Fibroblast of skin of left quadriceps (primary cell): ENCODE results near the gene HOXB2.

Experiments used
- DNase-seq, 2 experiments: peaks; one replicate each; pipeline ENCODE4 v3.0.0-alpha.2; 2013; ENCODE audit warnings: low read depth in 2 of 2

HOXB2 gene

DNA sequence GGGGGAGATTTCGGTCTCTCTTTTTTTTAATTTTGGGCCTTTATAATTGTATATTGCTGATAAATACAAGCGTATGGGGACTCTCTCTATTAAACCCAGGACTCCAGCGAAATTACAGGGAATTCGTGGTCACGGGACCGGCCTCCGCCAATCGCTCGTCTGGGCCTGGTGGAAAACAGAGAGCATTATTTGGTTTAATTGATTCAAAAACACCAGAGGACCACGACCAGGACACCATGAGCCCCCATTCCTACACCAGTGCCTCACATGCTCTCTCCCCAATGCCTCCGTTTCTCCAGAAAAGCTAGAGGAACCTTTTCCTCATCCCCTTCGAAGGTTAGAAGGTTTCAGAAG is at the start of gene HOXB2:
Gene HOXB2 (minus strand): TSS at position 88 of the 354 bp plus-strand sequence. CDS start 198 bp downstream, outside the sequence.
- DNase-seq: no peak

DNA sequence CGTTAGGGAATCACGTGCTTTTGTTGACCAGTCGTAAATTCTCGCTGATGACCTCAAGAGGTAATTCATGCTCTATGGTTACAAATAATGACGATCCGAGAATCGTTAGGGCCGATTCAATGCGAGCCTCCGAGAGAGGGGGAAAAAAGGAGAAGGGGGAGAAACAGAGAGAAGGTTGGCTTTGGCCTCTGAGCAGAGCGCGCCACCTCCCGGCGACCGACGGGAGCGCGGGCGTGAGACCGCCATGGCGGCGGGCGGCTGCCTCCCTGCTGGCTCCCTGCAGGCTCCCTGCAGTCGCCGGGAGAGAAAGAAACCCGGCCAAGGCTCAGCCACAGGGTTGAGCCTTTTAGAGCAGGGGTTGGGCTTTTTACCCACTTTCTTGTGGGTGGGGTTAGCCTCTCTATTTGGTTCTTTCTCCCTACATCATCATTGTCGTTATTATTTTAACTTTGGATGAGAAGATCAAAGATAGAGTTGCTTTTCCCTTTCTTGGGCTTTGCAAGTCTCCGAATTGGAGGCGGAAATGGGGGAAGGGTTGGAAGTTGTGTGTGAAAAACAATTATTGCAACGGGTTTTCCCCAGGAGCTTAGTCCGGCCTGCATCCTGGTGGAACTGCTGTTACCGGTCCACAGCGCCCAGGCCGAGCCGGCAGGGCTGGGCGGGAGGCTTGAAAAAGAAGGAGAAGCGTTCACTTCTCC is 49.1 kb upstream of the HOXB2 start:
- peak; percentile 92 to 94 for DNase-seq

- DNase-seq: no peak
Measured at GRCh38 chr17:48593126-48593829, 48.4 kb upstream of the HOXB2 start, which contains the start of gene HOXB5. TSS of gene HOXB5 (minus strand) at chr17:48593779. CDS start at chr17:48593682, 97 bp downstream.

DNA sequence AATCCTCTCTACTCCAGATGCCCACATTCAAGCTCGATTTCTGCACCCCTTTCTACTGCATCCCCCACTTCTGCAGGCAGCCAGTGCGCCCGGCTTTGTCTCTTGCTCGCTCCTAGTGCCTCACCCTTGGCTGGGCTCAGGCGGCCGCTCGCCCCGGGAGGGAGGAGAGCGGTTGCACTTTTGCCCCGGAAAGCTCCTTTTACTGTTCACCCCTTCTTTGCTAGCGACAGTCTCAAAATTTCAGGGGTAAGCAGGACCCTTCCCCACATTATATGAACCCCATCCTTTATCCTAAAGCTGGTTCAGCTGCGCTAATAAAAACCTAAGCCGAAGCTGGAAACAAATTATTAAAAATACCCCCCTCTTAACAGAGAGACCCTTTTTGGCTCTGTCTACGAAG is 47.7 kb upstream of the HOXB2 start:
- no peak for DNase-seq

- no peak for DNase-seq
Measured at GRCh38 chr17:48592057-48592514, 47.2 kb upstream of the HOXB2 start.

- no peak for DNase-seq
Measured at GRCh38 chr17:48591255-48592056, 46.5 kb upstream of the HOXB2 start.

- no peak for DNase-seq
Measured at GRCh38 chr17:48590607-48591161, 45.8 kb upstream of the HOXB2 start.

- DNase-seq: peak in 1 of 2 experiments; percentile 76
Measured at GRCh38 chr17:48589831-48590606, 45.1 kb upstream of the HOXB2 start, which contains the start of gene HOXB3. TSS of gene HOXB3 (minus strand) at chr17:48590241. CDS start at chr17:48552474, 37,767 bp downstream.

DNA sequence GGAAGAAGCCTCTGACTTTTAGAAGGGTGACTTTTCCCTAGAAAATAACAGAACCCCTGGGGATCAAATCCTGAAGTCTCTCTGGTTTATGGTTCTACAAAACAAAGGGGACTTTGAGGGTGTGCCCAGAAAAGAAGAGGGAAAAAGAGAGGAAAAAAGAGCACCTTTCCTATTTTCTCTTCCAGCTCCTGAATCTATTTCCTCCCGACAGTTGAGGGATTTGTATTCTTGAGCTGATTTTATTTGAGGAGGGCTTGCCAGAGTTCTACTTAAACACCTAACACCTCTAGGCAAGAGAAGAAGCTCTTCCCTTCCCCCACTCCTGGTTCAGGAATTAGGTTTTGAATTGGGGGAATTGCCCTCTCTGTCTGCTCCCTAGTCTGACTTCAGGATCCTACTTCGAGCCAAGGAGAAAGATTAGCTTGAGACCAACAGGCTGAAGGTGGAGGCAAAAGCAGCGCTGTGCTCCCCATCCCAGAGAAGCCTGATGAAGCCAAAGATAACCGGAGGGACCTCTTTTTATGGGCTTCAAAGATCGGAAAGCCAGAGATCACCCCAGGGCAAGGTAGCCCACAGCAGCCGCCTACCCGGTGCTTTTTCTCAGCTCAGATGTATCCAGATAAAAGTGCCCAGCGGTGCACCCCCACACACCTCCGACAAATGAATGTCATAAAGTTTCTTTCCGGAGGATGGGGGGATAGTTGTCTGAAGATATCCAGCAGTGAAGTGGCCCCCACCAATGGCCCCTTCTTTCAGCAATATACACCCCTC is 44.3 kb upstream of the HOXB2 start:
- no peak for DNase-seq

- DNase-seq: no peak
Measured at GRCh38 chr17:48588528-48588927, 43.6 kb upstream of the HOXB2 start.

GRCh38 chr17:48588074-48588415 is 43.1 kb upstream of the HOXB2 start:
- no peak for DNase-seq

DNA sequence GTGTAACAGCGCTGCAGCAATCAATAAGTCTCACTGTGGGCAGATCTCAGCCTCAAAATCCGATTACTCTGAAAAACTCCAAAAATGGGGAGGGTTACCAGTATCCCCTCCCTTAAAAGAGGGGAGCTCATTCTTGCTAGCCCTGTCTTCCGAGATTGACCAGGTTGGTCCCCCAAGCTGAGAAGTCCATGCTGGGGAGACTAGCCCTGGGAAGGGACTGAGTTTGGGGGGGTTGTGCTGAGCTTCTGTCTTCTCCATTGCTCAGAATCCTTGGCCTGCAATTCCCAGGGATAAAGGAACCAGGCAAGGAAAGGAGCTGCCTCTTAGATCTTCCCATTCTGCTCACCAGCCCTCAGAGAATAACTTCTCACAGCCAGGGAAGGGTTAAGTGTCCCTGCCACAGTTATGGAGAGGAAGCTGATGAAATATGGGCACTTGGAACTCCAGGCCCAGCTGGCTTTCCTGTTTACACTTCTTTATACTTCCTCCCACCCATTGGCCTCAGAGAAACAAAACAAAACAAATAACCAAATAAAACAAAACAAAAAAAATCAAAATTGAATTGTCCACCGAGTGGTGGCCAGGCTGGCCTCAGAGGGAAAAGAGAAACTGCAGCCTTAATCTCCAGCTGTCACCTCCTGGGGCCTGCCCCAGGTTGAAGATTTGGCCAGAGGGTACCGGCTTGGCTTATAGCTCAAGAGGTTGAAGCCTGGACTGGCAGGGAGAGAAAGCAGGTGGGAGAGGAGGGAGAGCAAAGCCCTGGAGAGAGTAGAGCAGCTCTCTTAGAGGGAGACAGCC is 42.6 kb upstream of the HOXB2 start:
- no peak for DNase-seq

- no peak for DNase-seq
Measured at GRCh38 chr17:48586355-48587258, 41.7 kb upstream of the HOXB2 start.

GRCh38 chr17:48584223-48584741 is 39.4 kb upstream of the HOXB2 start:
- DNase-seq: peak in 1 of 2 experiments; percentile 55

DNA sequence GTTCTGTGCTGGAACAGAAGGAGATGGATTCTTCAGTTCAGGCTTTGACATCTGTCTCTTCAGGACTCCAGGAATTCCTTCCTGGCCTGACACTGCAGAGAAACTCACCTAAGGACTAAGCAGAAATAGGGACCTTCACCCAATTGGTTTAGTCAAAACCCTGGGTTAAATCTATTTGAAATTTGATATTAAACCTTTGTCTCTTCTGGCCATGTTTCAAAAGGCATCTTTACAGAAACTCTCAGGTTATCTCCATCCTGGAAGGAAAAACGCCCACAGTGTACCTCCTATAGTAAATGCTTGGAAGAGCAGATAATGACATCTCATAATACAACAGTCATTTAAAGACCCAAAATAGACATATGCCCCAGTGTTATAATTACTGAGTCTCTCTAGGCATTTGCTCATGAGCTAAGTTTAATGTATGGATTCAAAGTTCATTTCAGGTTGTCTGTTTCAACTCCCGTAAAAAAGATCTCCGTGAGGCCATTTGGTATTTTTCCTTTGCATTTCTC is 38.9 kb upstream of the HOXB2 start:
- no peak for DNase-seq

DNA sequence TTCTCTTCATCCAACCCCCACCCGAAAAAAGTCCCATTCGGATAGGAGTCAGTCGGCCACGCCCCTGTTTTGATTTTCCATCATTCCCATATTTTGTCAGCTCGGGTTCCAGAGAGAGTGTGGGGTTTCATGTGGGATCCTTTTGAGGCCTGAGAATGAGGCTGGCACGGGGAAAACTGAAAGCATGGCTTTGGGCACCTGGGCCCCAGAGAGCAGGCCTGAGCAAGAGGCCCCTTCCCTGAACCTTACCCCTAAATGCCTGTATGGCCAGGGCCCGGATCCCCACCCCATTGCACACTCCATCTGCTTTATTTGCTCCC is 37.8 kb upstream of the HOXB2 start:
- DNase-seq: no peak

DNA sequence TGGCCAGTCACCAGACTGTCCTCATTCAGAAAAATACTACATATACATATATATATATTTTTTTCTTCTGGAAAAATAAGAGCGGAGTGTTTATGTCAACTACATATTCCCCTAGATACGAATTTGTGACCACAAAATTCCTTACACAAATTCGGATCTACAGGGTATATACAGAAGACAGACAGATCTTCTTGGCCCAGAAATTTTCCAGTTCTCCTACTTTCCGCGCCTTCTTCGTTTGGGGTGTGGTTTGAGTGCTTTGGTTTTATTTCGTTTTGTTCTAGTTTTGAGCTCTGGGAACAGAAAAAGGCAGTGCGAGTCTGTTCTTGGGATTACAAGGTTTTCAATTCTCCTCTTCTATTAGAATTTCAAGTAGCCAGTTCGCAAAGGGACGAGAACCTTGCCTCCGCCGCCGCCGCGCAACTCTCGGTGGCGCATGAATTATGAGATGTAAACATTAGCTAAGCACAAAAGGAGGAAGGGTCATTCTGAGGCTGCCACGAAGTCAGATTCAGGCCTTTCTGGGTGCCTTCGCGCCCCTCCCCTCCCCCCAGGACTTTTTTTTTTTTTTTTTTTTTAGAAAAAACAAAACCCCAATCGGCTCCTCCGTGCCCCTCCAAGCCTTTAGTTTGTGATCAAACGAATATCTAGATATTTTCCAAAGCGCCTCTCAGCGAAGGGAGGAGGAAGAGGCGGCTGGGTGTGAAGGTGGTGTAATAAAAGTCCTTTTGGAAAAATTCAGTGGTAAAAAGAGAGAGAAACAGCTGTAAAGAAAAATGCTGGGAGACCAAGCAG is 35.0 kb upstream of the HOXB2 start:
- no peak for DNase-seq

DNA sequence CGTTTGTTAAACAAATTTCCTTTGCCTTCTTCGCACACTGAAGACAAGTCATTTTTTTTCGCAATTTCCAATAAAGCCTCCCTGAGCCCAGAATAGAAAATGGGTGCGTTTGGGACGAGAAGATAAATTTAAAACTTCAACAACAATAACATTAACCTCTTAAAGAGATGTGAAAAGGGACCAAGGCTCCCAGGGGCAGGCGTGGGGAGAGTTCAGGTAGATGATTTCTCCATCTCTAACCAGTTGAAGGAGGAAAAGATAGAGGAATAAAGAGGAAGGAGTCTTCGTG is 34.5 kb upstream of the HOXB2 start:
- DNase-seq: no peak
